Esophagus squamous epithelium (tissue), 5 donors: Measurements from ENCODE around the gene DUSP9. TPM values are rescaled to one million over a fixed set of nuclear protein-coding genes. Genes with fewer than 3 reads are reported as not detected.

Experiments used
- DNase-seq: peaks from one replicate; lab custom pipeline; 2025; lab: John Stamatoyannopoulos, UW
- H3K27ac ChIP-seq, 4 donors: fragments of 200-600 bp; sonication (generic); one replicate each; pipeline ENCODE4 v1.5.1; 2016 to 2019; ENCODE audit warnings: mild to moderate bottlenecking in 1 of 4
- H3K27me3 ChIP-seq, 4 donors: fragments of 200-600 bp; sonication (generic); 1 replicate in 3 of 4; 2 replicates in 1 of 4; pipeline versions ENCODE4 v1.5.1 to v1.6.0; 2017 to 2021; ENCODE audit warnings: antibody characterized with exemption in 1 of 4
- H3K36me3 ChIP-seq, 3 donors: fragments of 200-600 bp; sonication (generic); one replicate each; pipeline ENCODE4 v1.5.1; 2016 to 2019
- H3K4me1 ChIP-seq, 3 donors: fragments of 200-600 bp; sonication (generic); one replicate each; pipeline ENCODE4 v1.5.1; 2017 to 2019
- H3K4me3 ChIP-seq, 4 donors: fragments of 200-600 bp; sonication (generic); 1 replicate in 3 of 4; 2 replicates in 1 of 4; pipeline ENCODE4 v1.5.1; 2016 to 2019; ENCODE audit warnings: mild to moderate bottlenecking in 2 of 4, moderate library complexity in 1 of 4
- H3K9me3 ChIP-seq, 3 donors: fragments of 200-600 bp; sonication (generic); one replicate each; pipeline ENCODE4 v1.5.1; 2016 to 2019
- CTCF ChIP-seq, 6 experiments: fragments of 450-650 bp in 4 of 6; fragments of 200-600 bp in 2 of 6; sonication (generic) in 2 of 6; IDR thresholded peaks; one replicate each; pipeline ENCODE4 v1.5.1; 2016 to 2019; ENCODE audit warnings: antibody characterized with exemption in 6 of 6, mild to moderate bottlenecking in 4 of 6, moderate library complexity in 4 of 6
- POLR2A ChIP-seq, 4 donors: fragments of 450-650 bp; IDR thresholded peaks; one replicate each; pipeline ENCODE4 v1.6.1; 2017; ENCODE audit warnings: antibody characterized with exemption in 4 of 4, mild to moderate bottlenecking in 4 of 4, moderate library complexity in 3 of 4
- WGBS, 2 donors: methylation state at CpG; one replicate each; pipeline ENCODE4 v1.1.5; 2018; 5-methylcytosine and 5-hydroxymethylcytosine counted together
- intact Hi-C: fragments of 100-400 bp; cut with DNase I; formaldehyde crosslinking; loops from one replicate; pipeline ENCODE4 v1.15.0; 2022
- total RNA-seq, 4 donors: library from RNA; depleted of rRNA; stranded (reverse); fragments of >200 nt; gene quantifications; one replicate each; pipeline ENCODE4 v1.1.0, GENCODE V29; 2016
- donor health status: DM: yes; HTN: yes; CAD: no.

Gene DUSP9
- total RNA-seq, 4 donors from 2014 or later = 0.38 to 4.0 (median 1.3) TPM

GRCh38 chrX:153631346-153631745 lies 15.7 kb upstream of the DUSP9 start:
- no peak overlapping the region for H3K27ac ChIP-seq
- intact Hi-C loops = no loop called here
- H3K27me3 ChIP-seq = no peaks in the 10 kb centered on the region
- TF ChIP-seq POLR2A (IDR thresholded peaks at IDR 0.05) (no peak), CTCF (IDR thresholded peaks at IDR 0.05) (no peak)
- no peak for DNase-seq
- H3K4me1 ChIP-seq = no peaks in the 10 kb centered on the region
- no peaks in the 10 kb centered on the region for H3K9me3 ChIP-seq
- WGBS, 2 donors = 88 to 95% methylated on average over 2 of the region's 2 CpGs
- no peak overlapping the region for H3K4me3 ChIP-seq
- H3K36me3 ChIP-seq = no peaks in the 10 kb centered on the region

GRCh38 chrX:153631907-153632594 lies 15.0 kb upstream of the DUSP9 start:
- intact Hi-C loops = no loop called here
- Histone ChIP-seq H3K36me3 (no peaks in the 10 kb centered on the region), H3K4me1 (no peaks in the 10 kb centered on the region), H3K9me3 (no peaks in the 10 kb centered on the region), H3K4me3 (no peak overlapping the region), H3K27ac (no peak overlapping the region), H3K27me3 (no peaks in the 10 kb centered on the region)
- TF ChIP-seq POLR2A (IDR thresholded peaks at IDR 0.05) (no peak), CTCF (IDR thresholded peaks at IDR 0.05) (no peak)
- 96 to 100% methylated on average over 2 to 16 of the region's 19 CpGs for WGBS, 2 donors
- no peak for DNase-seq

GRCh38 chrX:153632595-153632946 lies 14.4 kb upstream of the DUSP9 start:
- no peaks in the 10 kb centered on the region for H3K27me3 ChIP-seq
- no peak overlapping the region for H3K27ac ChIP-seq
- TF ChIP-seq CTCF (IDR thresholded peaks at IDR 0.05) = no peak
- no peak for TF ChIP-seq POLR2A (IDR thresholded peaks at IDR 0.05)
- no peaks in the 10 kb centered on the region for H3K4me1 ChIP-seq
- H3K4me3 ChIP-seq = no peak overlapping the region
- intact Hi-C loops = no loop called here
- no peak for DNase-seq
- WGBS, 2 donors = 80% methylated on average over 2 of the region's 7 CpGs; no CpG with 5 or more reads in 1 of the 2 donors
- no peaks in the 10 kb centered on the region for H3K9me3 ChIP-seq
- no peaks in the 10 kb centered on the region for H3K36me3 ChIP-seq

GRCh38 chrX:153633048-153633447 lies 14.0 kb upstream of the DUSP9 start:
- H3K9me3 ChIP-seq = no peaks in the 10 kb centered on the region
- intact Hi-C loops = no loop called here
- no peak overlapping the region for H3K27ac ChIP-seq
- DNase-seq = no peak
- WGBS, 2 donors = 84 to 92% methylated on average over 8 of the region's 14 CpGs
- H3K4me1 ChIP-seq = no peaks in the 10 kb centered on the region
- H3K36me3 ChIP-seq = no peaks in the 10 kb centered on the region
- TF ChIP-seq POLR2A (IDR thresholded peaks at IDR 0.05) (no peak), CTCF (IDR thresholded peaks at IDR 0.05) (no peak)
- peaks cover 0 to 2% (median 0%) of the 10 kb centered on the region in 4 donors for H3K27me3 ChIP-seq
- H3K4me3 ChIP-seq = no peak overlapping the region

GRCh38 chrX:153633607-153634180 lies 13.3 kb upstream of the DUSP9 start:
- Histone ChIP-seq H3K9me3 (no peaks in the 10 kb centered on the region), H3K27me3 (peaks cover 0 to 9% (median 0%) of the 10 kb centered on the region in 4 donors), H3K36me3 (no peaks in the 10 kb centered on the region), H3K4me1 (no peaks in the 10 kb centered on the region), H3K27ac (no peak overlapping the region), H3K4me3 (no peak overlapping the region)
- intact Hi-C loops = no loop called here
- WGBS, 2 donors = 78% methylated on average over 5 of the region's 15 CpGs; no CpG with 5 or more reads in 1 of the 2 donors
- no peak for DNase-seq
- TF ChIP-seq CTCF (IDR thresholded peaks at IDR 0.05) (no peak), POLR2A (IDR thresholded peaks at IDR 0.05) (no peak)
